Stimulated activated CD4-positive, alpha-beta T cell treated with anti-CD3 and anti-CD28 coated beads, Interleukin-4, amount 100 ng/mL, for 4 hours (primary cell): ENCODE results near the gene AKR1B1.
A peak's percentile ranks its signal among the peaks of the same experiment; 100 is the strongest.

Experiments used
- DNase-seq, 2 experiments: peaks; one replicate each; pipeline ENCODE4 v3.0.0-alpha.2; 2020

The AKR1B1 gene

DNA sequence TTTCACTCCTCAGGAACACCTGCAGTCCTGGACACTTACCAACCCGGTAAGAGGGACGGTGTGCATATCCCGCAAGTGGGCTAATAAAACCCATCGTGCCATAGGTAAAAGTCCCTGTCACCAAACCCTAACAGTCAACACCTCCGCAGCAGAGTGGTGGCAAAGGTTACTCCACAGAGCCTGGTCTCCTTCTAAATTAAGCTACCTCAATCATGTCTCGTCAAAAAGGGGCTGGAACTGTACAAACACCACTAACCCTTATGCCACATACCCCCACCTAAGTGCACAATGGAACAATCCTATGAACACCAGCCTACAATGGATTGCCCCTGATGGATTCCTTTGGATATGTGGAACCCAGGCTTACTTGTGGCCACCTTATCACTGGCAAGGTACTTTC is 9.6 kb upstream of the AKR1B1 start:
- DNase-seq: no peak

GRCh38 chr7:134468054-134468453 is 9.2 kb upstream of the AKR1B1 start:
- DNase-seq: no peak

DNA sequence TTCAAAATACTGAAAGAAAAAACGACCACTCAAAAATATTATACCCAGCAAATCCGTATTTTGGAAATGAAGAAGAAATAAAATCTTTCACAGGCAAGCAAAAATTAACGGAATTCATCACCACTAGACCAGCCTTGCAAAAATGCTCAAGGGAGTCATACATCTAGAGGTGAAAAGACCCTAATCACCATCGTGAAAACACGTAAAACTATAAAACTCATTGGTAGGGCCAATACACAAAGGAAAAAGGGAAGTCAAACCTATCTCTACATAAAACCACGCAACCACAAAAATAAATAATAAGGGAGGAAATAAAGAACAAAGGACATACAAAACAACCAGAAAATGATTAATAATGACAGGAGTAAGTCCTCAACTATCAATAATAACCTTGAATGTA is 6.6 kb upstream of the AKR1B1 start:
- no peak for DNase-seq

- no peak for DNase-seq
Measured at GRCh38 chr7:134464496-134464895, 5.6 kb upstream of the AKR1B1 start.

DNA sequence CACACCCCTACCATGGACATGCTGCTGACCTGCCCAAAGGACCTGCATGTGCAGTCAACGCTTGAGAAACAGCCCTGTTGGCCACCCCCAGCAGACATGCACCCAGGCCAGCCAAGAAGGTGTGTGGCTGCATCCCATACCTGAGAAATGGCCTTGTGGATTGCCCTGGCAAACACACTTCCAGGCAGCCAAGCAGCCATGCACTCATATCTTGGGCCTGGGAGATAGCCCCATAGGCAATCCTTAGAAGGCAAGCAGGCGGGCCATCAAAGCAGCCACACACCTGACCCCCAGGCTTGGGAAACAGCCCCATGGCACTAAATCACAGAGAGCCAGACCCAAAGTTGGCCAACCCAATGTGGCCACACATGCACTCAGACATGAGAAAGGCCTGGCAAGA is 4.9 kb upstream of the AKR1B1 start:
- DNase-seq: no peak

GRCh38 chr7:134462337-134462925 is 3.5 kb upstream of the AKR1B1 start:
- DNase-seq: no peak

- no peak for DNase-seq
Measured at GRCh38 chr7:134461916-134462315, 3.0 kb upstream of the AKR1B1 start.

- DNase-seq: no peak
Measured at GRCh38 chr7:134459981-134460380, 1.1 kb upstream of the AKR1B1 start.

- peak; percentile 36 to 39 for DNase-seq
Measured at GRCh38 chr7:134458341-134458805, 527 bp downstream of the AKR1B1 start.

- no peak for DNase-seq
Measured at GRCh38 chr7:134457210-134457609, 1.7 kb downstream of the AKR1B1 start.

DNA sequence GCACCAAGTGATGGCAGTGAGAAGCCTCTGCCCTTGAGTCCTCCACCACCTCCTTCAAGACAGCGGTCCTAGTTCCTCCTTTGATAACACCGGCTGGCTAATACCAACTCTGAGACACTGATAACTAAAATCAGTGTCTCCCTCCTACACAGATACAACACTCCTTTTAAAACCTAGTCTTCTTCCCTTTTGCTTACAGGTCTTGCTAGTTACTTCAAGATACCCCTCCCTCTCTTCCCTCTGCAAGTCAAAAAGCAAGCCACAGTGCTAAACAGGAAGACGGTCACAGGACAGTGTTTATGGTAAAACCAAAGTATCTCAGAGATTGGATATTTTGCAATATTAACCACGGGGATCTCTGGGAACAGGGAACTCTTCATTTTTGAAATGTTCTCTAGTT is 4.6 kb downstream of the AKR1B1 start:
- no peak for DNase-seq

DNA sequence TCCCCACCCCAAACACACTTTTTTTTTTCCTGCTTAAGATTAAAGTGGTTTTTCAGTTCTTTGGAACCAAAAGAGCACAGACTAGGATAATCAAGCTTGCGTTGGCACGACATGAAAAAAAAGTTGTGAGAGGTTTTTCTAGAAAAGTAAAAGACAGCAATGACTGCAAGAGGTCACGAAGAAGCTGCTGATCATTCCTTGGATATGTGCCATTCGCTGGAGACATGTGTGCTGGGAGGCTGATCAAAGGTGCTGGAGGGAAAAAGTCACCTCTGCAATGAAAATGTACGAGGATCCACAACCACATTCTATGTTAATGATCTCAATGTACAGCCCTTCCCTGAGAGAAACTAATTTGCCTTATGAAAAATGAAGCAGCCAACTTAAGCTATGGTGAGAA is 5.4 kb downstream of the AKR1B1 start:
- no peak for DNase-seq

DNA sequence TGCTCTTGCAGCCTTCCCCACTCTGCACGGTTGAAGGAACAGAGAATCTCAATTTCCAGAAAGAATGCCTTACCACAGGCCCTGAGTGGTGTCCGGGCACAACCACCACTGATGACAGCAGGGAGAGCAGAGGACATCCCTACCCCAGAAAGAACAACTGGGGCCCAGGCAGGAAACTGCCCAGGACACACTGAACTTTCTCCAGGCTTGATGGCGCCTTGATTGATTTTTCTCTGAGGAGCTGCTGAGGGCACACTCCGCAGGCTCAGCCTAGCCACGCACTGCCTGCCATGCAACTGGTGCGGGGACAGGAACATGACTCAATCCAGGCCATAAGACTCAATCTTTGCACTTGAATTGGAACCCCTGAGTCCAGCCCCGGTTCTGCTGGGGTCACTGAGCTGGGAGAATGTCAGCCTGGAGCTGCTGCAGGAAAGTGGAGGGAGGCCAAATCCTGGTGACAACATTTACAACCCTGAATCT is 5.9 kb downstream of the AKR1B1 start:
- no peak for DNase-seq

- DNase-seq: no peak
Measured at GRCh38 chr7:134452419-134452838, 6.5 kb downstream of the AKR1B1 start.

DNA sequence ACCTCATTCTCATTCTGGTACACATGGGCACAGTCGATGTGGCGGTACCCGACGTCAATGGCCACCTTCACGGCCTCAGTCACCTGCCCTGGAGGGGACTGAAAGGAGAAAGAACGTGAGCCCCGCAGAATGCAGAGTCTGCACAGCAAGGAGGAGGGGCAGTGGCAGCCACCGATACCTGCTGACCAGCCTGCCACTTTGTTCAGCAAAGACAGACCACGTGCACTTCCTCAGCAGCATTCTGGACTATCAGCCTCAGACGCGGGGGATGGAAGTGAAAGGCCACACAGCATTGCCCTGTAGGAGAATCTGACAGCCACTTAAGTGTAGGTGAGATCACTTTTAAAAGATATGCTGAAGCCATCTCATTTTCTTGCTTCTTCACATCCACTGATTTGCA is 7.2 kb downstream of the AKR1B1 start:
- DNase-seq: no peak

- DNase-seq: no peak
Measured at GRCh38 chr7:134450294-134451000, 8.5 kb downstream of the AKR1B1 start.

DNA sequence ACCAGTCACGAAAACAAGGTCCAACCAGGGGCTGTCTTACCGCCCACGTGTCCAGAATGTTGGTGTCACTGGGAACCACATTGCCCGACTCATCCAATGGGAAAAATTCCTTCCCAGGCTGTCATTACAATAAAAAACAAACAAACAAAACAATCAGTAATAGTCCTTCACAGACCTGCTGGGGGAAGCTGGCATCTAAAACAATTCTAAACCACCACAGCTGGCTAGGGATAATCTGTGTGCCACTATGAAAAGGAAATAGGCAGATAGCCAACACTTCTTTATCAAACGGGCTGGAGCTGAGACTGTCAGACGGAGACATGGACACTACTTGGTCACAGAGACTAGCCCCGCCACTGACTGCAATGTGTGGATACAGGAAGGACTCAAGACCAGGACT is 9.2 kb downstream of the AKR1B1 start:
- no peak for DNase-seq

DNA sequence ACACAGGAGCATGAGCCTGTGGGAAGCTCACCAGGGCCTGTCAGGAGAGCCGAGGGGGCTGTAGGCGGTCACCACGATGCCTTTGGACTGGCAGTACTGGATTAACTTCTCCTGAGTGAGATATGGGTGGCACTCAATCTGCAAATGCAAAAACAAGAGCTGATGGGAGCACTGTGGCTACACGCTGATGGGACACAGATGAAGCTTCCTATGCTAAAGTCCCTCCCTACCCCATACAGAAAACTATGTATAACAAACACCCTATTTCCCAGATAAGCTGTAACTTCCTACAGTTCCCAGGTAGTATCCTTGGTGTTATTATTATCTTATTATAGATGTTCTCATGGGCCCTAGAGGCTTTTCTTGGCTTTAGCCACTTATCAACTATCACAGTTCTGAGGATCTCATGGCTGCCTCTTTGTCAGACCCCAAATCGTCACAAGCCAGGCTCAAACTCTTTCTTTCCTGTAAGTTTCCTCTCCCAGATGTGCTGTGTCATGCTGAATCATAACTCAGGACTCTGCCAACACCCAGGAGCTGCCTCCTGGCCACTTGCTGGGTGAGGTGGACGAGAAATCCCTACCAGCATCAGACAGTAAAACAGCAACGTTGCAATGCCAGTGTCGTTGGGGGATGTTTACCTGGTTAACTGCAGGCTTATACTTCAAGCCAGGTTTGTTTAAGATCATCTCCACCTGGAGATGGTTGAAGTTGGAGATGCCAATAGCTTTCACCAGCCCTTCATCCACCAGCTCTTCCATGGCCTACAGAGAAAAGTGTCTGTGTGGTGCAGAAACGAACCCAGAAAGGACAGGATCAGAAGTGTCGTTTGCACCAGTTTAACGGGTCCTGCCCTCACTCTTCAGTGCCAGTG is 10.3 kb downstream of the AKR1B1 start:
- no peak for DNase-seq

- no peak for DNase-seq
Measured at GRCh38 chr7:134447383-134447782, 11.5 kb downstream of the AKR1B1 start.

DNA sequence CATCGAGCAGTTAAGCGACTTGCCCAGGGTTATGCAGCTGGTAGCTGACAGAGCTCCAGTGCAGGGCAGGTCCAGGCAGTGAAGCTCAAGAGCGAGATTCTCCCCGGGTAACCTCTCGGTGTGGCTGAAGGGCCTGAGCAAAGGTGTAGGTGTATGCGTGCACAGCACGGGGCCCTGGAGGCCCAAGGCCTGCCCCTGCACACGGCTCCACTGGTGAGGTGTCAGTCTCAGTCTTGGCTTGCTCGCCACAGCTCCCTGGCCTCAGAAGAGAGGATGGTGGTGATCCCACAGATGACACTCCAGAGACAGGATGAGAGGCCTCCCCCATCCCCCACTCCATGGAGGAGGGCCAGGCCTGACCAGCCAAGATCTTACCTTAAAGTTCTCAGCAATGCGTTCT is 12.0 kb downstream of the AKR1B1 start:
- DNase-seq: no peak

DNA sequence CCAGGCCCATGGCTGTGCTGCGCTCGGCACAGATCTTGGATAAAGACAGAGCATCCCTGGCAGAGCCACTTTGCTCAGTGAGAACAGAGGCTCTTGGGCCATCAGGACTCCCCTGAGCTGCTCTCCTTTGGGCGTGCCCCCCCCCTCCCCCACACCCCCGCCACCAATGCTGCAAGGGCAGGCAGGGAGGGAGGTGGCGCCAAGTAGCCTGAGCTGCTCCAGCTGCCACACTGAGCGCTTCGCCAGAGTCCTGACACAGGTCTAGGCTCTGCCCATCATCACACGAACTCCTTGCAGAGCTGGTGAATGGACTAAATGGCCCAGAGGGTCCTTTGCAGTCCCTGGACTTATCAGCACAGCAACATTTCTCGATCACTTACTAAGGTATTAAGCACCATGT is 12.5 kb downstream of the AKR1B1 start:
- no peak for DNase-seq

DNA sequence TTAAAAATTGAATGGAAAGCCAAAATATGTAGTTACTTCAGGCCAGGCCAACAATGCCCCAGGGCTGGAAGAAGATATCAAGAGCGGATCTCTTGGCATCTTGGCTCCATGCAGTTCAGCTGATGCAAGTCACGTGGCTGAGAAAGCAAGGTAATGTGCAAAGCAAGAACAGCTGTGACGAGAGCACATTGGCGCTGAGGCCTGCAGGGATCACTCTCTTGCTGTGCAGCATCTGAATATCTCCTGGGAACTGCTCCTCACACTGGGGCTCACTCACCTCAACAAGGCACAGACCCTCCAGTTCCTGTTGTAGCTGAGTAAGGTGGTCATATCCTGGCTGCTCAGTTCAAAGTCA is 14.0 kb downstream of the AKR1B1 start:
- DNase-seq: no peak

- DNase-seq: no peak
Measured at GRCh38 chr7:134444198-134444960, 14.5 kb downstream of the AKR1B1 start.
